DMS153 treated with DMSO at 0.1 percent for 48 hours (cell line): ENCODE measurements around the gene MIOX.
"Not testable (repeated sequence)": the region's sequence is repeated elsewhere in the genome, so short reads cannot be mapped to it uniquely, and the experiment has no call there.

Source experiments
- DNase-seq: peaks from one replicate; lab custom pipeline; 2025; ENCODE audit not compliant: unreplicated experiment; lab: John Stamatoyannopoulos, UW

MIOX gene

GRCh38 chr22:50513175-50513574, 26.5 kb downstream of the MIOX start:
- no peak for DNase-seq

- DNase-seq: no peak
These were observed 29.4 kb downstream of the MIOX start for GRCh38 chr22:50516068-50516467.

GRCh38 chr22:50516891-50517290, 30.2 kb downstream of the MIOX start:
- DNase-seq: no peak

GRCh38 chr22:50517495-50518260, 31.0 kb downstream of the MIOX start:
- DNase-seq: no peak

GRCh38 chr22:50518606-50519005, 31.9 kb downstream of the MIOX start:
- no peak for DNase-seq

GRCh38 chr22:50519151-50519550, 32.5 kb downstream of the MIOX start:
- DNase-seq: no peak

- not testable (repeated sequence) for DNase-seq
These were observed 33.5 kb downstream of the MIOX start for GRCh38 chr22:50520184-50520583.

GRCh38 chr22:50520826-50521453, 34.3 kb downstream of the MIOX start:
- DNase-seq: no peak

GRCh38 chr22:50521710-50522109, 35.1 kb downstream of the MIOX start:
- no peak for DNase-seq

- DNase-seq: no peak
These were observed 35.6 kb downstream of the MIOX start for GRCh38 chr22:50522208-50522805.

GRCh38 chr22:50522806-50523438, 36.3 kb downstream of the MIOX start:
- DNase-seq: no peak

GRCh38 chr22:50523458-50523805, 36.8 kb downstream of the MIOX start:
- DNase-seq: no peak

- no peak for DNase-seq
These were observed 37.4 kb downstream of the MIOX start for GRCh38 chr22:50523806-50524675.

- DNase-seq: no peak
These were observed 38.0 kb downstream of the MIOX start for GRCh38 chr22:50524676-50525103.

- DNase-seq: peak; percentile 93
These were observed 38.6 kb downstream of the MIOX start, which contains the start of gene SCO2 for GRCh38 chr22:50525104-50525857. SCO2 (minus strand) TSS chr22:50525598; CDS start chr22:50524411, 1,187 bp downstream.

- no peak for DNase-seq
These were observed 39.1 kb downstream of the MIOX start for GRCh38 chr22:50525858-50526107.

- DNase-seq: peak; percentile 63
These were observed 39.6 kb downstream of the MIOX start for GRCh38 chr22:50526108-50526833.

GRCh38 chr22:50526834-50527801, 40.5 kb downstream of the MIOX start:
- peak; percentile 7 for DNase-seq
